T-helper 2 cell treated with Interferon-gamma antibody and Interleukin-4, amounts not matched to agents 100 ng/mL and 5 ng/mL, for 36 hours (primary cell): ENCODE data around the gene GABRD. TPM values are rescaled to one million over a fixed set of nuclear protein-coding genes. Genes with fewer than 3 reads are reported as not detected.

Source experiments
- intact Hi-C: fragments of 100-400 bp; cut with micrococcal nuclease; formaldehyde crosslinking; loops from one replicate; pipeline ENCODE4 v1.15.1; 2023
- total RNA-seq: library from RNA; stranded (reverse); gene quantifications from 2 replicates; pipeline ENCODE4 v1.2.3, GENCODE V29; 2022

The GABRD gene
- total RNA-seq, 1 donor from 2014 or later: not detected

DNA sequence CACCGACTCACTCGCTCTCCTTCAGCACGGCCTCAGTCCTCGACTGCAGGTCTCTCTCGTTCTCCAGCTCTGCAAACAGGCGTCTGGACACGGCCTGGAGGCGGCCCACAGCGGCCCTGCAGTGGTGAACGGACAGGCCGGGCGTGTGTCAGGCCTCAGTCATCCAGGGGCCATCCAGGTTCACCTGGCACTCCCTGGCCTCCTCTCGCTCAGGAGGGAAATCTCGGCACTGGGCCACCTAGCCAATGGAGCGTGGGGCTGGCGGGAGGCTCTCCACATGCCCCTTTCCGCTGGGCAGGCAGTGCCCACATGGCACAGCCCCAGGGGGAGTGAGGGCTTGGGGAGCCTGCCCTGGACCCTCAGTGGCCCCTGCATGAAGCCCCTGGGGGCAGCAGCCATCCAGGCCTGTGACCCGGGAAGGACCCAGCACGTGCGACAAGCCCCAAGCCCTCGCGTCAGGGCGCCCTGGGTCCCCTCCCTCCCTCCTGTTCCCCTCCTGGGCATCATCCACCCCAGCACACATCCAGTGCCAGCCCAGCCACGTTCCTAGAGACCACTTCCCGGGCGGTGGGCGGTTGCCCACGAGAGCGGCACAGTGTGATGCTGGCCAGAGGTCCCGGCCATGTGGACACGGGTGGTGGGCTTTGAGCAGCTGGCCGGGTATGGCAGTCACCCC is 33.6 kb upstream of the GABRD start:
- intact Hi-C loops: no loop called here

- intact Hi-C loops: no loop called here
Measured at GRCh38 chr1:1986451-1987141, 32.5 kb upstream of the GABRD start.

- intact Hi-C loops: no loop called here
Measured at GRCh38 chr1:1987142-1987510, 32.0 kb upstream of the GABRD start.

DNA sequence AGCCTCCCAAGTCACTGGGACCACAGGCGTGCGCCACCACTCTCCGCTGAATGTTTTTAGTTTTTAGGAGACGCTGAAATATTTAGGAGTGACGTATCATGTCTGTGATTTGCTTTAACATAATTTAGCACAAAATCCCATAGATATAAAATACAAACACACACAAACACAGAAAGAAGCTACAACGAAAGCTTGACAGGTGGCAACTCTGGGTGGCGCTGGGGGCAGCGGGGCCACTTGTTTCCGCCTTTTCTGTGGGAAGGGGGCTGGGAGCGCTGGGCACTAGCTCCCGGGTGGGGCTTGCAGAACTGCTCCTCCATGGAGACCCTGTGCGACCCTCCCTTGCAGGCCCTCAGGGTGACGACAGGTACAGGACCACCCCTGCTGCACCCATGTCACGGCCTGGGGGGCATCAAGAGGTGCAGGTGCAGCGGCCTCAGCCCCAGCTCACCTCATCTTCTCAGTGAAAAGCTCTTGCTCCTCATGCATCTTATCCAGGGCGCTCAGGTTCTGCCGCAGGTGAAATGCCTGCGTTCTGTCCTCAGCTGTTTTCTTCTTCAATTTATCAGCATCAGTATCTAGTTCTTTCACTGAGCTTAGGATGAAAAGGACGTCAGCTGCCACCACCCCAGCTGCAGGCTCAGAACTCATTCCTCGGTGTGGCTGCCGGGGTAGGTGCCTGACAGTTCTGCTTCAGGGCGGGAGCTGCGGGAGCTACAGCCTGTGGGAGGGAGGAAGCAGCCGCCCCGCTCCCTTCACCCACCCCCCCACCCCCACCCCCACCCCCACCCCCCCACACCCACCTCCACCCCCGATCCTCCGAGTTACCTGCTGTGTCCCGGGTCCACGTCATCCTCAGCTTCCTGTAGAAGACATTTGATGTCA is 30.8 kb upstream of the GABRD start:
- intact Hi-C loops: no loop called here

DNA sequence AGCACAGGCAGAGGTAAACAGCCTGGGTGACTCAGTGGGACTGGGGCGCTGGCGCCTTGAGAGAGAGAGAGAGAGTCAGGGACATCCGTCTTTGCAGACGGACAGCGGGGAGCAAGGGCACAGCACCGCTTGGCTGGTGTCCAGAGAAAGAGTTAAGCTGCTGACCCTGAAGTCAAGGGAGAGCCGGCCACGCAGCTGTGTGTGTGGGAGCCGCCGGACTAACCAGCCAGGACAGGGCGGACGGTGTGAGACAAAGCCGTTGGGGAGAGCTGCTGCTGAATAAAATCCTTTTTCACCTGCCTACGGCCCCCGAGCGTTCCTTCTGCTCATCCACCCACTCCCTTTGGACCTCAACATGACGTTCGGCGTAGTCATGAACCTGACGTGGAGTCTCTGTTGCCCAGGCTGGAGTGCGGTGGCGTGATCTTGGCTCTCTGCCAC is 30.0 kb upstream of the GABRD start:
- intact Hi-C loops: no loop called here

DNA sequence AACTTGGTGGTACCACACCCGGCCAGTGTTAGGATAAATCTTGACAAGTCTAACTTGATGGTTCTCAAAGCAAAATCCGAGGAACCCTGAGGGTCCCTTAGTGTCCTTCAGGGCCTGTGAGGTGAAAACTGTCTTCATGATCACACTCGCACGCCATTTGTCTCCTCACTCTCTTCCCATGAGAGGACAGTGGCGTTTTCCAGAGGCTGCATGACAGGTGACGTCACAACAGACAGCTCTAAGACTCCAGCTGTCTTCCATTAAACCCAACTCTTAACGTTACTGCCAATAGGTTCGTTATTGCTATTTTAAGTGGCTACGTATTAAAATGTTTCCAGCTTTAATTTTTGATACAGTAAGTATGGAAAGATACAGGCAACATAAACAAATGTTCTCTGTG is 29.4 kb upstream of the GABRD start:
- intact Hi-C loops: no loop called here

DNA sequence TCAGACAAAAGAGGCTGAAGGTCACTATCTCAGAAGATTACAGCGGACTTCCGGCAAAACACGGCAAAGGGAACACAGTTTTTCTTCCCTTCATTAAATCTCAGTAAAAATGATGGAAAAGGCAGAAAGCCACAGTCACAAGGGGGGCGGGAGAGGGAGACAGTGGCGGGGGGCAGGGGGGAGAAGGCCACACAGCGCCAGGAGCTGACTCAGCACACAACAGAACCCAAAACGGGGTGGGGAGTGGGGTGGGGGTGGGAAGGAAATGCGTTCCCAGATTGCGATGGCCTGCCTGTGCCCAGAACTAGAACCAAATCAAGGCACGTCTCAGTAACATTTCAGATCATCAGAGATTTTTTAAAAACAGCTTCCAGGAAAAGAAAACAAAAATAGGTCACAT is 28.9 kb upstream of the GABRD start:
- intact Hi-C loops: no loop called here

DNA sequence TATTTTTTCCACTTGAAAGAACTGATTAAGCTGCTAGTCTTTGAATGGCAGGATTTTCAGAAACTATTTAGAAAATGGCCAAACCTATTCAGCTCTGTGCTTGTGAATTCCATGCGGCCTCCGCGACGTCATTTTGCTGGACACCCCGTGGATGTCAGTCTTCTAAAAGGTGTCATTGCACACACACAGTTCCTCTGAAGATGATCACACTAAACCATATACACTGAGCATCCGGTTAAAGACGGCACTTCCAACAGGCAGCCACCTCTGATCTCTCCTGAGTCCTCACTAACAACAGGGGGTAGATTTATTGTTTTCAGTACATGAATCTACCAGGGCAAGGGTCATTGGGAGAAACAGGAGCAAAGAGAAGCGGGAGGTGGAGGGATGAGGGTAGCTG is 24.6 kb upstream of the GABRD start:
- intact Hi-C loops: no loop called here

- intact Hi-C loops: no loop called here
Measured at GRCh38 chr1:1996207-1996651, 22.9 kb upstream of the GABRD start.

DNA sequence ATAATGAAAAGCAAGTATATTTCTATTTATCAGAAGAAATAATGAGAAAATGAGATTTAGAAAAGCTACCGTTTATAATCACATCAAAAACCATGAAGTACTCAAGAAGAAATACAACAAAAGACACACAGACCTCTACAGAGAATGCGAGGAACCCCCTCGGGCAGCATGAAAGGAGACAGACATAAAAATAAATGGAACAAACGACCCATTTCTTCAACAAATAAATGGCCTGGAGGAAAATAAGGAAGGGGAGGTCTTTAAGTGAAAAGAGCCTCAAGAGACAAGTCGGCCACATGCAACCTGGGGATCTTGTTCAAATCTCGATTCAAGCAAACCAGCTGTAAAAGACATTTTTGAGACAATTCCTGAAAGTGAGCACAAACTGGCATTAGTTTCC is 21.6 kb upstream of the GABRD start:
- intact Hi-C loops: no loop called here

DNA sequence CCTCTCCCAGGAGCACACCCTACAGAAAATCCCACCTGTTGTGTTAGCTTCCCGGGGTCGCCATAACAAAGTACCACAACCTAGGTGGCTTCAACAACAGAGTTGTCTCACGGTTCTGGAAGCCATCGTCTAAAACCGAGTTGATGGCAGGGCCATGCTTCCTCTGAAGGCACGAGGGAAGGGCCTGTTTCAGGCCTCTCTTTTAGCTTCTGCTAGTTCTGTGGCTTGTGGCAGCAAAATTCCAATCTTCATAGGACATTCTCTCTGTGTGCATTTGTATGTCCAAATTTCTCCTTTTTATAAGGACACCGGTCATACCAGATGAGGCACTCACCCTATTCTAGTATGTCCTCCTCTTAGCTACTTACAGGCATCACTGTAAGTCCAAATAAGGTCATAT is 18.7 kb upstream of the GABRD start:
- intact Hi-C loops: no loop called here

- intact Hi-C loops: no loop called here
Measured at GRCh38 chr1:2000850-2001249, 18.3 kb upstream of the GABRD start.

DNA sequence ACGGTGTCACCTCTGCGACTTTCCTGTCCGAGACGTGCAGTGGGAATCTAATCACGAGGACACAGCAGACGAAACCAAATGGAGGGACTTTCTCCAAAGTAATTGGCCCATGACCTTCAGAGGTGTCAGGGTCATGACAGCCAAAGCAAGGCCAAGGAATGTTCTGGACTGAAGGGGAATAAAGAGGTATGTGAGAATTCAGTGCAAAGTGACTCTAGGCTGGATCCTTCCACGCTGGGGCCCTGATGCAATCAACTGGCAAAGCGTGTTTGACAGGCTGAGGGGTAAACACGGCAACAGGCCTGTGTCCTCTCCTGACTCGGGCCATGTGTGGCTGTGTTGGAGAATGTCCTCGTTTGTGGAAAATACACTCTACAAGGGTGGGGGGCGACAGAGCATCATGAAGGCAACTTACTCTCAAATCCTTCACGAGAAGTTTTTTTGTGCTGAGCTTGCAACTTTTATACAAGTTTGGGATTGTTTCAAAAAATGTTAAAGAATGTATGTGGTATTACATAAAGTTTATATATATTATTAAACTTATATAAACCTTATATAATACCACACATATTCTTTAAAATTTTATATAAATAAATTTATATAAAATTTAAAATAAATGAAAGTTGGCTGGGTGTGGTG is 17.3 kb upstream of the GABRD start:
- intact Hi-C loops: no loop called here

- intact Hi-C loops: no loop called here
Measured at GRCh38 chr1:2003541-2004131, 15.5 kb upstream of the GABRD start, which contains the start of gene CFAP74. TSS of gene CFAP74 (minus strand) at chr1:2003786. CDS start at chr1:1990956, 12,830 bp downstream.

DNA sequence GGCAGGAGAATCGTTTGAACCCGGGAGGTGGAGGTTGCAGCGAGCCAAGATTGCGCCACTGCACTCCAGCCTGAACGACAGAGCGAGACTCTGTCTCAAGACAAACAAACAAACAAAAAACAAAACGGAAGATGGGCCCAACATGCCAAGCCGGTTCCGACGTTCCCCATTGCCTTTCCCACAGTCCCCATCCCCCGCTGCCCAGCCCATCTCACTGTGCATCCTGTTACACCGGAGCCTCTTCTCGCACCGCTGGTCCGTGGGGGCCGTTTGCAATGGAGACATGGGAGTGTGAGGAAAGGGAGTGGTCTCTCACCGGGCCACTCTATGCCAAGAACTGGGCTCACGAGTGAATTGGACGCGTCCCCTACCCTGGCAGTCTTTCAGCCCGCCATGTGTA is 14.3 kb upstream of the GABRD start:
- intact Hi-C loops: no loop called here

- intact Hi-C loops: no loop called here
Measured at GRCh38 chr1:2009101-2010053, 9.8 kb upstream of the GABRD start.

DNA sequence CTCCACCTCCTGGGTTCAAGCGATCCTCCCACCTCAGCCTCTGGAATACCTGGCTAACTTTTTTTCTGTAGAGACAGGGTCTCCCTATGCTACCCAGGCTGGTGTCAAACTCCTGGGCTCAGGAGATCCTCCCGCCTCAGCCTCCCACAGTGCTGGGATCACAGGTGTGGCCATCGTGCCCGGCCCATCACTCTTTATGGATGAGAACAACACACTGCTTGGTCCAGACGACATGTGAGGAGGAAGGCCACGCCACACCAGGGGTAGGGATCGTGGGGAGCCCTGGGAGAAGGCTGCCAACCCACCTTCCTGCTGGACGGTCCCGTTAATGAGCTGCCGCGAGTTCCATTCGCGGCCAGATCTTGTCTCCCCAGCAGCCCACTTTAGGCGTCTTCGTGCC is 5.0 kb upstream of the GABRD start:
- intact Hi-C loops: no loop called here

- intact Hi-C loops: no loop called here
Measured at GRCh38 chr1:2014741-2015735, 4.1 kb upstream of the GABRD start.

- intact Hi-C loops: no loop called here
Measured at GRCh38 chr1:2016123-2016522, 3.0 kb upstream of the GABRD start.
